Posterior cingulate gyrus (tissue), 11 donors: Measurements from ENCODE around the gene ASPN.

Experiments
- DNase-seq, 10 donors: peaks; one replicate each; pipeline versions ENCODE4 v3.0.0 to v3.0.0-alpha.2; 2020 to 2021; ENCODE audit warnings: mixed read lengths in 3 of 10
- intact Hi-C: fragments of 100-400 bp; cut with DNase I; formaldehyde crosslinking; loops from one replicate; pipeline ENCODE4 v1.15.1; 2023

Gene ASPN

DNA sequence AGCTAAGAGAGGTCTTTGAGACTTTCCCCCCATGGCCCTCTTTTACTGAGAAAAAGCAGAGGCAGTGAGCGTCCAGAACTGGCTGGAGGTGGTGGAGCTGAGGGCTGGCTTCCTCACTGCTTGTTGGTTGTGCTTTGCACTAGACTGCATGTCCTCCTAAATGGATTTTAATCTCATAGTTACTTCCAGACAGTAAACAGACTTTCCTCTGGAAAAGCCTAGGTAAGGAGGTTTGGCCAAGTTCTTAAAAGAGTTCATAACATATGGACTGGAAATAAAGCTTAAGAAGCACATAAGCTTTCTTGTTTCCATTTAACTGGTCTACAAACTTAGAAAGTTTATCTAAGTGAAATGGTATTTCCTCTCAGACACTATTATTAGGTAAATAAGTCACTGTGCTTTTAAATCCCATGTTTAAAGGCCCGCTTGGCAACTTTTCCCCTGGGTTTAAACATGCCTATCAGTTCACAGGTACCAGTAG lies 2.0 kb downstream of the ASPN start:
- intact Hi-C loops = no loop called here
- peak in 1 of 10 donors; percentile 24 for DNase-seq

DNA sequence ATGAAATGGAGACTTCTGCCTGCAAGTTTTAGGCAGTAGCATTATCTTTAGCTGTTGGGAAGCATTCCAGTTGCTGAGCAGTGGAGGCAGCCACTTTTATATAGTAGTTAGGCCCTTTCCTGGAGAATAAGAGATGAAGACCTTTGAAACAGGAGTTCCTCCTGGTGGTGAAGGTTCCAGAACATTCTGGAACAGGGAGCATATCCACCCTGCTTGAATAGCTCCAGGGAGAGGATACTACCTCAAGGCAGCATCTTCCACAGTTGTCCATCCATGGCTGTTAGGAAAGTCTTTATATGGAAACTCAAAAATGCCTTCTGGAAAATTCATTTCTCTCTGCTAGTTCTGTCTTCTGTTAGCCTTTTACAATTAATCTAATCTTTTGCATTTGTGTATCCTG lies 3.0 kb downstream of the ASPN start:
- intact Hi-C loops = no loop called here
- DNase-seq = no peak

DNA sequence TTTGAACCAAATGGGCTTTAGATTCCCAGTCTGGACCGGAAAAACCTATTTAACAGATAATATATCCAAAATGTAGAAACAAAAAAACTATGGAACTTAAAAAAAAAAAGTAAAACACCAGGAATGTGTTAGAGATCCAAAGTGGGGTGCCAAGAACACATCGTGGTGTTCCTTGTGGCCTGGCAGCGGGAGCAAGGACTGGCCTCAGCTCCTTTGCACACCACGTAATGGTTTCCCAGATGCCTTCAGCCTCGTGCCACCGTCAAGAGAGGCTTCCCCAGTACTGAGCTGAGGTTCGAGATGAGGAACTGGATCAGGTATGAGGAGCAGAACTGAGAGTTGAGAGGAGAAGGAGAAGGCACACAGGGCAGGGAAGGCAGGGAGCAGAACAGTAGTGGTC lies 3.5 kb downstream of the ASPN start:
- intact Hi-C loops = no loop called here
- DNase-seq = no peak

GRCh38 chr9:92476962-92477361 lies 5.3 kb downstream of the ASPN start:
- no peak for DNase-seq
- intact Hi-C loops = no loop called here

- intact Hi-C loops = no loop called here
- no peak for DNase-seq
Observed at GRCh38 chr9:92474587-92474986, 7.7 kb downstream of the ASPN start.

GRCh38 chr9:92468206-92468605 lies 14.1 kb downstream of the ASPN start:
- peak in 1 of 10 donors; percentile 16 for DNase-seq
- intact Hi-C loops = no loop called here

DNA sequence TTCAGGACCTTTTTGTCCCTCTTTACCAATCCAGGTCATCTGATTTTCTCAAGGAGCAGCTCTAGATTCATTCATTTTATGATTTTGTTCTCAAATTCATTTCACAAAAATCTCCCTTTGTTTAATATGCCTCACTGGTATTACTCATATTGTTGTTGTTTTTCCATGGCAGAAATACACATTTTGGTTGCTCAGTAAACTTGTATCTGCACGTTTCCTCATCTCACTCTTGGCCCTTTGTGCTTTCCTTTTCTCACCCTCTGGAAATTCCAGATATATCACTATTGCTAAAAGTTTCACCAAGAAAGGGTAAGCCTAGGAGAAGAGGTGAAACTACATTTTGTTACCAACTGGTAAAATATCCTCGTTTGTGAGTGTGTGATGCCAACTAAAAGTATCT lies 14.8 kb downstream of the ASPN start:
- intact Hi-C loops = no loop called here
- no peak for DNase-seq

DNA sequence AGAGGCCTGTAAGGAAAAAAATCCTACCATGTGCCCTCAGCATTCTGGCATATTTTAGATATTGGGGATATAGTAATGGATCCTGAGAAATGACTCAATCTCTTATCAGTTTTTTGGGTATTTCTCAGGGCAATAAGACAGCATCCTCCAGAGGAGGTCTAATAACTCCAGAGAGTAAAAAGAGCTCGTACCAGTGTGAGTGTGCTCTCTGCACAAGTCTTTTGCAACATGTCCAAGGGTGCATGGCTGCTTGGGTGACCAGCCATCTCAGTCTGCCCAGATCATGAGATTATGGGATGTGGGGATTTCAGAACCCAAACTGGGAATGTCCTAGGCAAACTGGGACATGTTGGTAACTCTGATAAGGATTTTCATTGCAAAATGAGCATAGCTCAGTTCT lies 15.3 kb downstream of the ASPN start:
- intact Hi-C loops = no loop called here

GRCh38 chr9:92463984-92464383 lies 18.3 kb downstream of the ASPN start:
- intact Hi-C loops = no loop called here
- DNase-seq = no peak

More for the DNA sequence above, 15.3 kb downstream of the ASPN start:
- no peak for DNase-seq

DNA sequence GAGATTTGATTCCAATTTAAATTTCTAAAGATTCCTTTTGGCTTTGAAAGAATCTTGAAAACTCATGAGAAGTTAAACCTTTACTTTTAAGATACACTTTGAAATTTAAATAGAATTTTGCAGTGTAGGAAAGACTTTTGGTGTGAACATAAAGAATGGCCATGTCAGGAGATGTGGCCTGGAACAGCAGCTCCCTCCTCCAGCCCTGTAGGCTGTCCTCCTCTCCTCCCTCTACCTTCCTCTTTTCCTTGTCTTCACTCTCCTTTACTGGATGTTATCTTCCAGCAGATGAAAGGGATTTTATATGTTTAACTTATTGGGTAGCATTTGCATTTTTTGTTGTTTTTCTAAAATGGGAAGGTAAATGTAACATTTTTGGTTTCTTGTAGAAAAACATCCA lies 18.9 kb downstream of the ASPN start:
- intact Hi-C loops = no loop called here
- DNase-seq = no peak

DNA sequence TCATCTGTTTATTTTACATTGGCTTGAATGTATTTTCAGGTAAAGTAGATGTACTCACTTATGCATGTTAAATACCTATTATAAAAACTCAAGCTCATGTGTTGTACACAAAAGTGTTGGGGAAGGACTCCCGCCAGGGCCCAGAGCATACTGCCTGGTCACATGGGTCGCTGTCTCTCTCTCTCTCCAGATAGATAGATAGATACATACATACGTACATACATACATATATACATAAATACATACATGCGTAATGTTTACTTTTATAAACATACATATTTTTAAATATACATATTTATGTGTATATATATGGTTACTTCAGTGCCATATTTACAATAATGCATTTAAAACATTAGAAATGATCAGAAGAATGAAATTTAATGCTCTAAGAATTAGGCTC lies 24.7 kb downstream of the ASPN start:
- no peak for DNase-seq
- intact Hi-C loops = no loop called here

GRCh38 chr9:92455217-92455616 lies 27.1 kb downstream of the ASPN start:
- intact Hi-C loops = no loop called here

DNA sequence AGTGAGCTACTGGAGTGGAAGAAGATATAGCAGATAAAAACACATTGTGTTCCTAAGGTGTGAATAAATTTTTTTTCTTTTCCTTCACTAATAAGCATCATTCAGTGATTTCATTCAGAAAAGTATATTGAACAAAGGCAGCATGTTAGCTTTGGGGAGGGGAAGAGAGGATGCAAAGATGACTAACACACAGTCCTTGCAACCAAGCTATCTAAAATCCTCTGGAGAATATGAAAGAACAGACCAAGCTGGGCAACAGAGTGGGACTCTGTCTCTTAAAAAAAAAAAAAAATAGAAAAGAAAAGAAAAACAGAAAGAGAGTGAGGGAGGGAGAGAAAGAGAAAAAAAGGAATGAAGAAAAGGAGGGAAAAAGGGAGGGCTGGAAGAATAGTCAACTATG lies 35.8 kb downstream of the ASPN start:
- no peak for DNase-seq

More at GRCh38 chr9:92455217-92455616, 27.1 kb downstream of the ASPN start:
- DNase-seq = no peak

DNA sequence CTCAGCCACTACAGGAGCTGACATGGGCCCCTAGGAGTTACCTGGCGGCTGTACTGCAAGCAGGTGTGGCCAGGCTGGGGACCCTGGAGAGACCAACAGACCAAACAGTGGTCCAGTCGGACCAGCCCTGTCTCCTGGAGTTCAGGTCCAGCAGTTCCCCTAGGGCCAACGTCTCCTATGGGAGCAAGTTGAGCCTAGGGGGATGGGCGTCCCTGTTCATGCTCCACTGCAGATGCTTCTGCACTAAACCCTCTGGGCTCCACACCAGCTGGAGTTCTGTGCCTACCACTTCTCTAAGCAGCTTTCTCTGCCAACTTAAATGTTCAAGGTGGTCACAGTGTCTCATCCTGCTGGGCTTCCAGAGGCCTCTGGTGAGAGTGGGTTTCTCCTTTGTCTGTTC lies 37.5 kb downstream of the ASPN start:
- no peak for DNase-seq
- intact Hi-C loops = no loop called here

More for the DNA sequence above, 35.8 kb downstream of the ASPN start:
- intact Hi-C loops = no loop called here

- no peak for DNase-seq
- intact Hi-C loops = no loop called here
Observed at GRCh38 chr9:92440751-92441046, 41.6 kb downstream of the ASPN start.

DNA sequence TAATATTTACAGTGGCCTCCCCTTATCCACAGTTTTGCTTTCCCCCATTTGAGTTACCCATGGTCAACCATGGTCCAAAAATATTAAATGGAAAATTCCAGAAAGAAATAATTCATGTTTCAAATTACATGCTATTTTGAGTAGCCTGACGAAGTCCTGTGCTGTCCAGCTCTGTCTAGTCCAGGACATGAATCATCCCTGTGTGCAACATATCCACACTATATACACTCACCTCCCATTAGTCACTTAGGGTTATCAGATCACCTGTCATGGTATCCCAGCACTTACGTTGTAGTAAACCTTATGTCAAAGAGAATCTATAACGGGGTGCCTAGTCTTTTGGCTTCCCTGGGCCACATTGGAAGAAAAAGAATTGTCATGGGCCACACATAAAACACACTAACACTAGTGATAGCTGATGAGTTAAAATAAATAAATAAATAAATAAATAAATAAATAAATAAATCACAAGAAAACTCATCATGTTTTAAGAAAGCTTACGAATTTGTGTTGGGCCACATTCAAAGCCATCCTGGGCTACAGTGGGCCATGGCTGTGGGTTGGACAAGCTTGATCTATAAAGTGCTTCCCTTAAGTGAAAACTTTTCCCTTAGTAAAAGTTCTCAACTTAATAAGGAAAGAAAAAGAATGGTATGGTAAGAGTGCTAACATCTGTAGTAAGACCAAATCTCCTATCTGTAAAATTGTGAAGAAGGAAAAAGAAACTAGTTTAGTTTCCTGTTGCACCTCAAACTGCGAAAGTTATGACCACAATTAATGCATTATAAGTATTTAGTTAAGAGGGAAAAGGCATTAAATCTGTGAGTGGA lies 42.2 kb downstream of the ASPN start:
- intact Hi-C loops = loop anchor here (5.0 to 10.0 kb wide), 2 partner anchors 95 to 308 kb away; no protein-coding TSS in a partner anchor
- no peak for DNase-seq

DNA sequence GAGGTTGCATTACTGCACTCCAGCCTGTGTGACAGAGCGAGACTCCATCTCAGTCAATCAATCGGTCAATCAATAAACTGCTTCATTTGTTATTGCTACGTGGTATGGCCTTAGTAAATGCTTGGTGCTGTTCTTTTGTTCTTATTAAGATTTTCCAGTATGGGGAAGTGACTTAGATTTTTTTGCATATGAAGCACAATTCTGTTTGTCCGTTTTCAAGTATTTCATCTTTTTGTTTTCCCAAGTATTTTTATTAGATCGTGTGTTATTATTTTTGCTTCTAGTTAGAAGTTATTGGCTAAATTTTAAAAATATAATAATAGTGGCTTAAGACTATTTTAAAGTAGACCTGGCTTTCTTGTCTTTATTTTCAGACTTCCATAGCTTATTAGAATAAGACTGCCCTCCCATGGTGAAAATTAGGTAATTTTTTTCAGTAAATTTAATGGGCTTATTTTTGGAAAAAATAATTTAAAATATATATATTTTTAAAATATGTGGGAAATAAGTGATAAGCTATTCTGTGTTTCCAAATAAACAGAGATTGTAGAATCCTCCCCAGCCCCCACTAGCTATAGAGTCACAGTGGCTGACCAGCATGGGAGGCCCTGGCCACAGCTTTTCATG lies 43.3 kb downstream of the ASPN start:
- no peak for DNase-seq
- intact Hi-C loops = loop anchor here (5.0 to 10.0 kb wide), 2 partner anchors 94 to 307 kb away; no protein-coding TSS in a partner anchor

GRCh38 chr9:92435263-92435662 lies 47.0 kb downstream of the ASPN start:
- no peak for DNase-seq
- intact Hi-C loops = loop anchor here (5.0 to 10.0 kb wide), 2 partner anchors 90 to 303 kb away; no protein-coding TSS in a partner anchor

DNA sequence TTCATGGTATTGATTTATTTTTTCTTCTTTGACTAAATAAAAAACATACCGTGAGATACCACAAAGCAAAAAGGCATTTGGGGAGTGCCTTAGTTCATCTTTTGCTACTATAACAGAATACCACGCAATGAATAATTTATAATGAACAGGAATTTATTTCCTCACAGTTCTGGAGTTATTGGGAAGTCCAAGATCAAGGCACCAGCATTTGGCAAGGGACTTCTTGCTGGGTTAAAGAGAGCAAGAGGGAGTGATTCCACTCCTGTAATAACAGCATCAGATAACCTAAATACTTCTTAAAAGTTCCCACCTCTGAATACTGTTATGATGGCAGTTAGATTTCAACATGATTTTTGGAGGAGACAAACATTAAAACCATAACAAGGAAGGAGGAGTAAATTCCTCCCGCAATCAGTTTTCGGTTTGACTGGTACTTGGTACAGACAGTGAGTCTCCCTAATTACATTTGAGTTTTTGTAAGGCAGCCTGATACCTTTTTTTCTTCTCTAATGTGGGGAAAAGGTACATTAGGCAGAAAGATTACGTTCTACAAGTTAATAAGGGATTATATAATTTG lies 49.2 kb downstream of the ASPN start:
- intact Hi-C loops = loop anchor here (10.0 kb wide), 1 partner anchor 88 kb away; no protein-coding TSS in a partner anchor
- DNase-seq = no peak

DNA sequence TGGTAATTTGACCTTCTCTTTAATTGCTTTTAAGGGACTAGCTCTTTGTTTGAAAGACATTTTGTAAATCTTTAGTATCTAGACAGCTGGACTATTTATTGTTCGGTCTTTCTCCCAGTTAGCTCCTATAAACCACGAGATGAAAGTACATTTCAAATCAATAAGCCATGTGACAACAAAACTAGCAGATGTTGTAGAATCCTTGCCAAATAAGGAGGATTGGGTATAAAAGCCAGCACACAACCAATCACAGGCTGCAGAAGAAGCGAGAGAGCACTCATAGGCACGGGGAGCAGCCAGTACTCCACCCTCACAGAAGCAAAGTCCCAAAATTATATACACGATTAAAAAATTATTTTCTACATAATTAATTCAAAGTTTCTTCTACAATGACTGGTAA lies 50.0 kb downstream of the ASPN start:
- no peak for DNase-seq
- intact Hi-C loops = loop anchor here (10.0 kb wide), 1 partner anchor 88 kb away; no protein-coding TSS in a partner anchor

DNA sequence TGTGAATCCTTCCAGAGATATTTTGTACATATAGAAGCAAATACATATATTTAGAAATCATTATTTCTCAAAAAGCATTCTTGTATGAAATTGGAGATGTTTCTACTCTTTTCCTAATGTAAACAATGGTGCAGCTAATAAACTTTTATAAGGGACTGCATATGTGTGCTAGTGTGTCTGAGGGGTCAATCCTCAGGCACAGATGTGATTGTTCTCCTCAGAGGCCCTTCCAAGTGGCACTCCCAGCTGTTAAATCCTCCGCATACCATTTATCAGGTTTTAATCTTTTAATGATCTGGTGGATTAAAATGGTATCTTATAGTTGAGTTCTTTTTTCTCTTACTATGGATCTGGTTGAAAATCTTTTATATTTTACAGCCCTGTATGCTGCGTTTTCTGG lies 52.5 kb downstream of the ASPN start:
- no peak for DNase-seq
- intact Hi-C loops = loop anchor here (10.0 kb wide), 1 partner anchor 85 kb away; no protein-coding TSS in a partner anchor
